Measurements from ENCODE around the gene LIMS2. TPM values are rescaled to one million over a fixed set of nuclear protein-coding genes. Genes with fewer than 3 reads are reported as not detected.

The LIMS2 gene
- total RNA-seq, 4 donors from 2014 or later: 9.7 to 97.3 (median 22.4) TPM

DNA sequence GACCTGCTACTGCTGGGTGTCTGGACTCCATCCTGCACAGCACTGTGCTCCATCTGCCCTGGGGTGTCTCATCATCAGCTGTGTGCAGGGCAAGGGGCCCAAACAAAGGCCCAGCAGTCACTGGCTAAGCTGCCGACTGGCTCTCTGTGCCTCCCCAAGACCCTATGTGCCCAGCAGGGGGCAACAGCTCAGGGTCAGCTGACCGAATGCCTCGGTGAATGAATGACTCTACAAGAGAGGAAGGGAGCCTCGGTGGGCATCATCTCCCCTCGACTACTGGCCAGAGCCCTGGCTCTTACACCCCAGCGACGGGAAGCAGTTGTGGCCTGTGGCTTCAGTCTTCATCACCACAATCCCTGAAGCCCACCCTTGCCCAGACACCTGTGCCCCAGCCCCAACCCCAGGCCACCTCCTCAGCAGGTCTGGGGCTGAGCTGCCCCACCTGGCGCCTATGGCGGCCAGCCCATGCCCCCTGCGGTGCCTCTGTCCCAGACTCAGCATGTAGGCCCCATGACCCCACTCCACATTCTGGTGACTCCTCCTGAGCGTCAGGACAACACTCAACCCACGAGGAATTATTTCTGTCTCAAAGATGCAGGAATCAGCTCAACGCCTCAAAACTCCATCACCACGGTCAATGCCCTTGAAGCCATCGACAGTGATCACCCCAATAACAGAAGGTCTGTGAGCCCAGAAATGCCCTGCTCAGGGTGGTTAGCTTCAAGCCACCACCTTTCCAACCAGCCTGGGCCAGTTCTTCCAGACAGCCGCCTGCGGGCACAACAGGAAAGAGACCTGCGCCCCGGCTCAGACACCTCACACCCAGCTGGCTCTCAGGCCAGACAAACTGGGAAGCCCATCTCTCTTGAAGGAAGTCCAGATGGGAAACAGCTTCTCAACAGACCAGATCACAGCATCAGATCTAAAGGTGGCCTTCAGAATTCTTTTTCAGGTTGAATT lies 31.0 kb downstream of the LIMS2 start:
- TF ChIP-seq, protein P1, sequence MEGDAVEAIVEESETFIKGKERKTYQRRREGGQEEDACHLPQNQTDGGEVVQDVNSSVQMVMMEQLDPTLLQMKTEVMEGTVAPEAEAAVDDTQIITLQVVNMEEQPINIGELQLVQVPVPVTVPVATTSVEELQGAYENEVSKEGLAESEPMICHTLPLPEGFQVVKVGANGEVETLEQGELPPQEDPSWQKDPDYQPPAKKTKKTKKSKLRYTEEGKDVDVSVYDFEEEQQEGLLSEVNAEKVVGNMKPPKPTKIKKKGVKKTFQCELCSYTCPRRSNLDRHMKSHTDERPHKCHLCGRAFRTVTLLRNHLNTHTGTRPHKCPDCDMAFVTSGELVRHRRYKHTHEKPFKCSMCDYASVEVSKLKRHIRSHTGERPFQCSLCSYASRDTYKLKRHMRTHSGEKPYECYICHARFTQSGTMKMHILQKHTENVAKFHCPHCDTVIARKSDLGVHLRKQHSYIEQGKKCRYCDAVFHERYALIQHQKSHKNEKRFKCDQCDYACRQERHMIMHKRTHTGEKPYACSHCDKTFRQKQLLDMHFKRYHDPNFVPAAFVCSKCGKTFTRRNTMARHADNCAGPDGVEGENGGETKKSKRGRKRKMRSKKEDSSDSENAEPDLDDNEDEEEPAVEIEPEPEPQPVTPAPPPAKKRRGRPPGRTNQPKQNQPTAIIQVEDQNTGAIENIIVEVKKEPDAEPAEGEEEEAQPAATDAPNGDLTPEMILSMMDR (IDR thresholded peaks at IDR 0.05): no peak
- no peak for DNase-seq (ENCODE audit: low spot score)
- no peak for ATAC-seq (ENCODE audit: low FRiP score)

DNA sequence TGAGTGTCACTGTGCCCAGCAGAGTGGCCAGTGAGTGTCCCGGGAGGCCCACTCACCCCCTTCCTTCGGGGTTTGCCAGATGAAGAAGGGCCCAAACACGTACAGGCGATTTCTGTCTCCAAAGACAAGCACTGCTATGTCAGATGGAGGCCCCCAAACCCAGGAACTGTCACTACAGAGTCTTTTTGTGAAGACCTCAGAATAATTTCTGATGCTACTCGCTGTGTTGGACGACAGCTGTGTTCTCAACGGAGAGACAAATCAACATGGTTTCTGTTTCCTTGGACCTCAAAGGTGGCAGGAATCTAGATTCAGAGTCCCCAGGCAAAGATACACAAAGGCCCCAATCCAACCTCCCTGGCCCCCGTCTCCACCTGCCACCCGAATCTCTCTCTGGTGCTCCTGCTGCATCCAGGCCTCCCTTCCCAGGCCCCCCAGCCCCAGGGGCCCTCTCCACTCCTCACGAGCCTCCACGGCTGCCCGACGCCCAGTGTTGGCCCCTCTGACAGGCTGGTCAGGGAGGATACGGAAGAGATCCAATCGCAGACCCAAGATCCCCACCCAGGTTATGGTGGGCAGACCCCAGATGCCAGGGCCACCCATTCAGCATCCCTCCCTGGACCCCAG lies 31.8 kb downstream of the LIMS2 start:
- ATAC-seq (ENCODE audit: low FRiP score): no peak
- TF ChIP-seq, protein P1 (IDR thresholded peaks at IDR 0.05): no peak
- DNase-seq (ENCODE audit: low spot score): no peak

DNA sequence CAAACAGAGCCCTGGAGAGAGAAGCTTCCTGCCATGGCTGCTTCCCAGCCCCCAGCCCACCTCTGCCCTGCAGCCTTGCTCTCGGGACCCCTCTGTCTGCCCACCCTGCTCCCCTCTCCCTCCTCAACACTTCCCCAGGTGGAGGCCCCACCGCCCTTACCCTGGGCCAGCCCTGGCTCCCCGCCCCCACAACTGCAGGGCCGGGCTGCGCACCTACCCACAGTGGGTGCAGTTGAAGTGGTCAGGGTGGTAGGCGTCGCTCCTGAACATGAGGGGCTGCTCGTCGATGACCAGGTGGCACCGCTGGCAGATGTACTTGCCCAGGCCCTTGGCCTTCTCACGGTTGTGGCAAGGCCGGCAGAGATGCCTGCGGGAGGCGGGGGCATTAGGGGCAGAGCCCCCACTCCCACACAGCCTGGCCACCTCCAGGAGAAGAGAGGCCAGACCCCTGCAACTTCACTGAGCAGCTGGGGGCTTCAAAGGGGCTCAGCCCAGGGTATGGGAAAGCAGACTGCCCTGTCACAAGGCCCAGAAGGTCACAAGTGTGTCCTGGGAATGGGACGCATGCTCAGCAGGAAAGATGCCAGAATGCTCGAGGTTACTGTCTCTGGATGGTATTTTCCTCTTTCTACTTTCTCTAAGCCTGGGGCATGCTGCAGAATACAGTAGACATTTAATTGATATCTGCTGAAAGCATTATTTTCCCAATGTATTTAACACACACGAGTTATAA lies 32.5 kb downstream of the LIMS2 start:
- DNase-seq (ENCODE audit: low spot score): no peak
- TF ChIP-seq, protein P1 (IDR thresholded peaks at IDR 0.05): no peak
- no peak for ATAC-seq (ENCODE audit: low FRiP score)

DNA sequence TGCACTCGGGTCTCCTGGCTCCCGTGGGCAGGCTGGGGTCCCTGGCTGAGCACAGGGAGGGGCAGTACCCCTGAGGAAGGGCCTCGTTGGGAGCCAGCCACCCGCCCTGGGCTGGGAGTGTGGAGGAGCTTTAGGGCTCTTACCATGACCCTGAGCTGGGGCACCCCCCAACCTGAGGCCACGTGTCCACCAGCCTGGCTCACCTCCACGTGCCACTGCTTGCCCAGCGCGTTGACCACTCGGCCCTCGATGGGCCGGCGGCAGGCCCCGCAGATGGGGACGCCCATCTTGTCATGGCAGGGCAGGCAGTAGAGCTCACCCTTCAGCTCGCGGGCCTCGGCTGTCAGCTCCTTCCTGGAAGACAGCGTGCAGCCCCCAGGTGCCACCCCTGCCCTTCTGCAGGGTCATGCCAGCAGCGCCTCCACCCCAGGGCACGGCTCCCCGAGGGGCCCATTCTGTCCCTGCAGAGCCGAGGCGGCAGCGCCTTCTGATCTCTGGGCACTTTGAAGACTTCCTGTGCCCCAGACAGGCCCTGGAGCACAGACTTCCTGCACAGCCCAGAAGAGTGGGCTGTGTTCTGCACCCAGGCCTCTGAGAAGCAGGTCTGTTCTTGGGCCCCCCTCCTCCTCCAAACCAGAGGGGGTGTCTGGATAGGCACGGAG lies 33.4 kb downstream of the LIMS2 start:
- no peak for ATAC-seq (ENCODE audit: low FRiP score)

DNA sequence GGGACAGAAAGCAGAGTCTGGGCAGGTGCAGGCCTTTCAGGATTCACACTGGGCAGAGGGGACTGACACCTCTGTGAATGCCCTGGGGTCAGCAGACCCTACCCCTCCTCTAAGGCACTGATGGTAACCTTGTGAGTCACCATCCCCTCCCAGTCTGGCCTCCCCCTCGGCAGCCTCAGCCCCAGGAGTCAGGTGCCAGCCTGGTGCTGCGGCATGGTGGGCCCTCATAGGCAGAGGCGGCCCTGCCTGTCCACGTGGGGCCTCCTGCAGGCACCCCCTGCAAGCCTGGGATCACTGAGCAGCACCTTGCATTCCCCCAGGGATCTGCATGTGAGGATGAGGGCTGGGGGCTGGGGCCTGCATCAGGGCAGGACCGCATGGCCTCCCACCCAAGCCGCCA lies 34.2 kb downstream of the LIMS2 start:
- no peak for ATAC-seq (ENCODE audit: low FRiP score)
- TF ChIP-seq, protein P1 (IDR thresholded peaks at IDR 0.05): no peak
- no peak for DNase-seq (ENCODE audit: low spot score)

More for the DNA sequence above, 33.4 kb downstream of the LIMS2 start:
- TF ChIP-seq, protein P1 (IDR thresholded peaks at IDR 0.05): no peak
- DNase-seq (ENCODE audit: low spot score): no peak
